H1 (cell line): Measurements from ENCODE around the gene LRRC10. TPM values are rescaled to one million over a fixed set of nuclear protein-coding genes. Genes with fewer than 3 reads are reported as not detected.

Source experiments
- CTCF ChIA-PET: fragments of 300-600 bp; sonication (Branson Sonifier 250); formaldehyde crosslinking; loops from one replicate; lab custom pipeline; 2021; ENCODE audit not compliant: partially characterized antibody; lab: Charles Lee
- POLR2A ChIA-PET: fragments of 300-600 bp; sonication (Branson Sonifier 250); formaldehyde crosslinking; loops from one replicate; lab custom pipeline; 2021; ENCODE audit warnings: inconsistent platforms; ENCODE audit not compliant: partially characterized antibody; lab: Charles Lee
- DNase-seq, 2 experiments: peaks; one replicate each; pipeline versions ENCODE4 v3.0.0 to v3.0.0-alpha.2; 2010 to 2022; ENCODE audit warnings: low spot score in 2 of 2, low read depth in 1 of 2, mixed read lengths in 1 of 2
- FAIRE-seq: peaks from 2 replicates; lab custom pipeline; 2011; peaks lifted over from hg19 to GRCh38; lab: Jason Lieb, UNC
- H2AFZ ChIP-seq: 2 replicates; pipeline ENCODE4 v1.8.1; 2012; ENCODE audit warnings: low read length, inconsistent platforms
- H2AK5ac ChIP-seq: 2 replicates; pipeline ENCODE4 v1.6.1; 2013; ENCODE audit warnings: low read depth, low read length
- H2BK120ac ChIP-seq: replicated peaks from 2 replicates; pipeline ENCODE3; 2013; ENCODE audit warnings: low read depth, low read length, inconsistent platforms
- H2BK12ac ChIP-seq: 2 replicates; pipeline ENCODE4 v1.6.1; 2013; ENCODE audit warnings: low read depth, low read length
- H2BK15ac ChIP-seq: 2 replicates; pipeline ENCODE4 v1.6.1; 2013; ENCODE audit warnings: low read length
- H2BK20ac ChIP-seq: 2 replicates; pipeline ENCODE4 v1.6.1; 2013; ENCODE audit warnings: low read length
- H2BK5ac ChIP-seq: 2 replicates; pipeline ENCODE4 v1.6.1; 2013; ENCODE audit warnings: low read depth, low read length
- H3K14ac ChIP-seq: 2 replicates; pipeline ENCODE4 v1.6.1; 2013; ENCODE audit warnings: inconsistent platforms; ENCODE audit not compliant: insufficient read length
- H3K18ac ChIP-seq: 2 replicates; pipeline ENCODE4 v1.6.1; 2013; ENCODE audit warnings: low read length; ENCODE audit errors: extremely low read depth
- H3K23ac ChIP-seq: 2 replicates; pipeline ENCODE4 v1.6.1; 2013; ENCODE audit warnings: inconsistent platforms; ENCODE audit not compliant: insufficient read length
- H3K23me2 ChIP-seq: 2 replicates; pipeline ENCODE4 v1.6.1; 2013; ENCODE audit warnings: low read depth, low read length
- H3K27ac ChIP-seq: 2 replicates; pipeline ENCODE4 v1.6.1; 2011; ENCODE audit warnings: low read depth, low read length, inconsistent platforms
- H3K27me3 ChIP-seq, 4 experiments: replicated peaks in 1 of 4; 1 replicate in 1 of 4; 2 replicates in 3 of 4; pipeline versions ENCODE4 v1.6.1 to v1.8.1; 2011 to 2013; ENCODE audit warnings: low read length in 3 of 4, mild to moderate bottlenecking in 3 of 4, inconsistent platforms in 2 of 4, mixed read lengths in 2 of 4, moderate library complexity in 1 of 4; ENCODE audit not compliant: control insufficient read depth in 3 of 4, insufficient read depth in 3 of 4; ENCODE audit errors: extremely low read depth in 1 of 4
- H3K36me3 ChIP-seq, 4 experiments: 2 replicates each; pipeline versions ENCODE4 v1.6.1 to v1.8.1; 2011 to 2013; ENCODE audit warnings: mild to moderate bottlenecking in 4 of 4, low read length in 3 of 4, moderate library complexity in 2 of 4, control low read depth in 1 of 4, inconsistent platforms in 1 of 4; ENCODE audit not compliant: insufficient read depth in 4 of 4, control insufficient read depth in 2 of 4
- H3K4ac ChIP-seq: replicated peaks from 2 replicates; pipeline ENCODE3; 2013; ENCODE audit warnings: low read length, low read depth, mixed read lengths, inconsistent platforms; ENCODE audit not compliant: insufficient read length
- H3K4me1 ChIP-seq, 4 experiments: replicated peaks in 1 of 4; 1 replicate in 1 of 4; 2 replicates in 3 of 4; pipeline versions ENCODE4 v1.6.1 to v1.8.1; 2011 to 2013; ENCODE audit warnings: low read length in 3 of 4, inconsistent platforms in 2 of 4, mixed read lengths in 1 of 4; ENCODE audit not compliant: insufficient read depth in 4 of 4, control insufficient read depth in 3 of 4
- H3K4me2 ChIP-seq, 2 experiments: 2 replicates each; pipeline versions ENCODE4 v1.6.1 to v1.8.1; 2011 to 2013; ENCODE audit warnings: low read depth in 2 of 2, low read length in 2 of 2, control low read depth in 1 of 2, inconsistent platforms in 1 of 2, mild to moderate bottlenecking in 1 of 2; ENCODE audit not compliant: insufficient read depth in 1 of 2
- H3K4me3 ChIP-seq, 4 experiments: fragments of 200-600, 300-600 bp in 1 of 4; sonication (generic), shearing (Covaris generic), sonication (Bioruptor Twin) in 1 of 4; 2 replicates each; pipeline versions ENCODE4 v1.5.1 to v1.8.1; 2011 to 2016; ENCODE audit warnings: low read length in 4 of 4, low read depth in 3 of 4, control low read depth in 2 of 4, inconsistent platforms in 2 of 4, mild to moderate bottlenecking in 2 of 4, mixed read lengths in 1 of 4, moderate library complexity in 1 of 4; ENCODE audit not compliant: insufficient read depth in 2 of 4; ENCODE audit errors: extremely low read depth in 1 of 4
- H3K56ac ChIP-seq: replicated peaks from 2 replicates; pipeline ENCODE3; 2013; ENCODE audit warnings: low read depth, mild to moderate bottlenecking, mixed read lengths, low read length, inconsistent platforms; ENCODE audit not compliant: insufficient read length
- H3K79me1 ChIP-seq: 2 replicates; pipeline ENCODE4 v1.6.1; 2013; ENCODE audit warnings: low read depth, low read length, control low read depth
- H3K79me2 ChIP-seq, 2 experiments: 2 replicates each; pipeline versions ENCODE4 v1.6.1 to v1.8.1; 2012 to 2013; ENCODE audit warnings: low read length in 2 of 2, mild to moderate bottlenecking in 2 of 2, inconsistent platforms in 1 of 2; ENCODE audit not compliant: insufficient read depth in 2 of 2, control insufficient read depth in 1 of 2
- H3K9ac ChIP-seq, 4 experiments: replicated peaks in 1 of 4; 1 replicate in 1 of 4; 2 replicates in 3 of 4; pipeline versions ENCODE4 v1.6.1 to v1.8.1; 2011 to 2013; ENCODE audit warnings: low read depth in 3 of 4, low read length in 3 of 4, control low read depth in 2 of 4, mild to moderate bottlenecking in 2 of 4, moderate library complexity in 2 of 4, inconsistent platforms in 1 of 4; ENCODE audit errors: extremely low read depth in 1 of 4
- H3K9me3 ChIP-seq, 2 experiments: 2 replicates each; pipeline versions ENCODE4 v1.6.1 to v1.8.1; 2012 to 2013; ENCODE audit warnings: mild to moderate bottlenecking in 2 of 2, moderate library complexity in 2 of 2, control low read depth in 1 of 2, inconsistent platforms in 1 of 2, low read depth in 1 of 2, low read length in 1 of 2, mixed read lengths in 1 of 2; ENCODE audit not compliant: insufficient read depth in 2 of 2
- H4K20me1 ChIP-seq, 2 experiments: replicated peaks in 1 of 2; 2 replicates each; pipeline versions ENCODE3 to v1.8.1; 2011 to 2013; ENCODE audit warnings: inconsistent platforms in 2 of 2, low read length in 2 of 2, mild to moderate bottlenecking in 1 of 2; ENCODE audit not compliant: insufficient read depth in 2 of 2, control insufficient read depth in 1 of 2
- H4K5ac ChIP-seq: 2 replicates; pipeline ENCODE4 v1.6.1; 2013; ENCODE audit warnings: low read length, low read depth, mixed read lengths, inconsistent platforms; ENCODE audit not compliant: insufficient read length
- H4K8ac ChIP-seq: 2 replicates; pipeline ENCODE4 v1.8.0; 2013; ENCODE audit warnings: mild to moderate bottlenecking, moderate library complexity, low read length, inconsistent platforms; ENCODE audit not compliant: insufficient read depth; ENCODE audit errors: extremely low read depth
- H4K91ac ChIP-seq: replicated peaks from 2 replicates; pipeline ENCODE3; 2013; ENCODE audit warnings: low read length, mixed read lengths, inconsistent platforms; ENCODE audit not compliant: insufficient read length
- CBX8 ChIP-seq: fragments of 300-800, 300-1000 bp; sonication (generic); IDR thresholded peaks from 2 replicates; pipeline ENCODE4 v1.7.1; 2016; ENCODE audit warnings: low read depth, low read length, borderline replicate concordance
- E2F6 ChIP-seq: IDR thresholded peaks from 2 replicates; pipeline ENCODE4 v1.6.1; 2012; ENCODE audit warnings: inconsistent platforms
- GTF2F1 ChIP-seq: IDR thresholded peaks from 2 replicates; pipeline ENCODE4 v1.6.1; 2012; ENCODE audit warnings: low read depth, low read length, improper control_type of control experiment, borderline replicate concordance
- HDAC6 ChIP-seq: IDR thresholded peaks from one replicate; pipeline ENCODE4 v1.7.1; 2012; ENCODE audit warnings: low read depth, mild to moderate bottlenecking, inconsistent platforms, low read length, moderate library complexity
- JUN ChIP-seq: IDR thresholded peaks from 2 replicates; pipeline ENCODE4 v1.6.1; 2011; ENCODE audit warnings: low read depth, mild to moderate bottlenecking, improper control_type of control experiment, low read length
- JUND ChIP-seq: IDR thresholded peaks from 2 replicates; pipeline ENCODE4 v1.6.1; 2011; ENCODE audit warnings: mild to moderate bottlenecking, improper control_type of control experiment, low read length
- KDM1A ChIP-seq: fragments of 200-600, 300-600 bp; sonication (generic); IDR thresholded peaks from 2 replicates; pipeline ENCODE4 v1.7.1; 2016; ENCODE audit warnings: mild to moderate bottlenecking, low read length, borderline replicate concordance
- KDM4A ChIP-seq: IDR thresholded peaks from one replicate; pipeline ENCODE4 v1.7.1; 2012; ENCODE audit warnings: low read depth, mild to moderate bottlenecking, moderate library complexity, low read length, inconsistent platforms; ENCODE audit not compliant: severe bottlenecking
- MAX ChIP-seq: IDR thresholded peaks from 2 replicates; pipeline ENCODE4 v1.6.1; 2012; ENCODE audit warnings: inconsistent platforms
- NRF1 ChIP-seq: IDR thresholded peaks from 2 replicates; pipeline ENCODE4 v1.6.1; 2011; ENCODE audit warnings: mild to moderate bottlenecking, low read depth, low read length, improper control_type of control experiment
- POLR2AphosphoS5 ChIP-seq: IDR thresholded peaks from 2 replicates; pipeline ENCODE4 v1.6.1; 2011; ENCODE audit warnings: low read depth, low read length
- RAD21 ChIP-seq, 2 experiments: IDR thresholded peaks in 1 of 2; conservative IDR thresholded peaks in 1 of 2; 2 replicates each; pipeline ENCODE4 v1.6.1; 2011; ENCODE audit warnings: low read depth in 2 of 2, low read length in 2 of 2, improper control_type of control experiment in 1 of 2, inconsistent platforms in 1 of 2, mild to moderate bottlenecking in 1 of 2, moderate library complexity in 1 of 2
- RFX5 ChIP-seq: IDR thresholded peaks from 2 replicates; pipeline ENCODE4 v1.6.1; 2011; ENCODE audit warnings: low read depth, low read length, improper control_type of control experiment, borderline replicate concordance
- WGBS, 2 experiments: shearing (Covaris generic) in 1 of 2; methylation state at CpG; one replicate each; pipeline versions ENCODE4 v1.1.6 to v1.1.7; 2013 to 2015; ENCODE audit warnings: low lambda C conversion rate in 2 of 2, mixed read lengths in 2 of 2, inconsistent platforms in 1 of 2, low coverage in 1 of 2, missing lambda C conversion rate in 1 of 2; ENCODE audit not compliant: insufficient replicate concordance in 2 of 2, insufficient coverage in 1 of 2, insufficient read length in 1 of 2; ENCODE audit errors: extremely low coverage in 1 of 2, missing lambda C conversion rate in 1 of 2; 5-methylcytosine and 5-hydroxymethylcytosine counted together
- polyA plus RNA-seq, 7 experiments: library from polyadenylated mRNA; depleted of rRNA in 3 of 7; stranded (reverse) in 5 of 7; unstranded in 2 of 7; fragments of >200 nt in 5 of 7; fragments of 200-250 nt in 2 of 7; gene quantifications; 1 replicate in 5 of 7; 2 replicates in 1 of 7; 4 replicates in 1 of 7; pipeline versions ENCODE4 v1.2.1 to v1.2.3, GENCODE V29; 2011 to 2013; ENCODE audit warnings: missing spikeins in 2 of 7, mixed read lengths in 2 of 7
- total RNA-seq: library from RNA; stranded (reverse); fragmentation: NEBNext Ultra II Directional; extraction: Animal tissue kit (Norgen Biotek cat#: 25700); gene quantifications from 2 replicates; pipeline ENCODE4 v1.2.1, GENCODE V29; 2021

LRRC10 gene
- total and polyA plus RNA-seq, 2 of the 8 experiments (the other 6 are each of a cell fraction or from before 2014, with no cell fraction given), result not detected

GRCh38 chr12:69647178-69647577 is 36.5 kb upstream of the LRRC10 start:
- H3K27ac ChIP-seq, result no peak overlapping the region

More at GRCh38 chr12:69647178-69647577, 36.5 kb upstream of the LRRC10 start:
- ChIA-PET POLR2A (interaction anchor here (0.6 kb wide), 1 partner anchor 232 kb away, joined by 3 read pairs; no protein-coding TSS in a partner anchor), CTCF (interaction anchor here (1.3 to 1.7 kb wide), 3 partner anchors 11 to 193 kb away, joined by 3 to 4 read pairs (median 4); no protein-coding TSS in a partner anchor)
- no peak overlapping the region for H3K23ac ChIP-seq
- H3K56ac ChIP-seq, result no peak overlapping the region
- no peak overlapping the region for H2BK5ac ChIP-seq
- no peak overlapping the region for H3K4ac ChIP-seq
- H2AFZ ChIP-seq, result peak overlapping the region; percentile 99
- WGBS, 2 experiments, result 60% methylated on average over 4 of the region's 4 CpGs; no CpG with 5 or more reads in 1 of the 2 experiments
- no peaks in the 10 kb centered on the region for H3K27me3 ChIP-seq
- no peaks in the 10 kb centered on the region for H3K4me1 ChIP-seq
- H2BK120ac ChIP-seq, result no peak overlapping the region
- no peak overlapping the region for H2BK15ac ChIP-seq
- no peaks in the 10 kb centered on the region for H3K36me3 ChIP-seq
- no peak overlapping the region for H3K4me3 ChIP-seq
- H4K20me1 ChIP-seq, result no peaks in the 10 kb centered on the region
- no peak overlapping the region for H4K8ac ChIP-seq
- TF ChIP-seq RFX5 (no peak), JUND (no peak), E2F6 (no peak), KDM1A (no peak), NRF1 (no peak), RAD21 (IDR thresholded peaks at IDR 0.05 in 1 of 2, conservative IDR thresholded peaks at IDR 0.05 in 1 of 2; ENCODE audit: low read depth in 2 of 2, low read length in 2 of 2) (no peak), MAX (no peak), KDM4A (no peak), CBX8 (no peak), HDAC6 (no peak), POLR2AphosphoS5 (no peak), GTF2F1 (no peak), JUN (no peak)
- H3K9me3 ChIP-seq, result no peaks in the 10 kb centered on the region
- no peak overlapping the region for H3K18ac ChIP-seq
- DNase-seq (no peak), FAIRE-seq (no peak)
- H4K5ac ChIP-seq, result no peak overlapping the region
- no peak overlapping the region for H2AK5ac ChIP-seq
- no peak overlapping the region for H3K9ac ChIP-seq
- H4K91ac ChIP-seq, result no peak overlapping the region
- no peaks in the 10 kb centered on the region for H3K23me2 ChIP-seq
- no peak overlapping the region for H3K14ac ChIP-seq
- no peaks in the 10 kb centered on the region for H3K79me2 ChIP-seq
- H2BK12ac ChIP-seq, result no peak overlapping the region
- no peak overlapping the region for H3K4me2 ChIP-seq
- H3K79me1 ChIP-seq, result no peaks in the 10 kb centered on the region
- no peak overlapping the region for H2BK20ac ChIP-seq
